Activated naive CD8-positive, alpha-beta T cell treated with anti-CD3 and anti-CD28 coated beads, Interleukin-2, amount 10 ng/mL, durations not matched to agents 7 days and 5 days (primary cell): ENCODE measurements around the gene SEPTIN7. TPM values are rescaled to one million over a fixed set of nuclear protein-coding genes. Genes with fewer than 3 reads are reported as not detected.
A peak's percentile ranks its signal among the peaks of the same experiment; 100 is the strongest.

Source experiments
- ATAC-seq: fragments of 150-1000 bp; cut with Tn5 transposase; one replicate; pipeline ENCODE4 v1.10.0; 2021; ENCODE audit warnings: low read depth, moderate library complexity
- POLR2A ChIA-PET: fragments of 350-600 bp; sonication (Branson Sonifier 250); formaldehyde crosslinking; loops from one replicate; lab custom pipeline; 2021; ENCODE audit warnings: antibody characterized with exemption; lab: Charles Lee
- DNase-seq: peaks from one replicate; pipeline ENCODE4 v3.0.0; 2021
- H3K27ac Mint-ChIP-seq: one replicate; pipeline ENCODE4 v1.8.0; 2022; ENCODE audit warnings: mild to moderate bottlenecking, mixed read lengths
- H3K27me3 Mint-ChIP-seq: one replicate; pipeline ENCODE4 v1.8.0; 2022; ENCODE audit warnings: mild to moderate bottlenecking, moderate library complexity, mixed read lengths
- H3K36me3 Mint-ChIP-seq: one replicate; pipeline ENCODE4 v1.8.0; 2021; ENCODE audit warnings: mild to moderate bottlenecking, mixed read lengths
- H3K4me1 Mint-ChIP-seq: one replicate; pipeline ENCODE4 v1.8.0; 2021; ENCODE audit warnings: mixed read lengths
- H3K4me3 Mint-ChIP-seq: one replicate; pipeline ENCODE4 v1.8.0; 2022; ENCODE audit warnings: mild to moderate bottlenecking, moderate library complexity, mixed read lengths
- H3K9me3 Mint-ChIP-seq: one replicate; pipeline ENCODE4 v1.8.0; 2021; ENCODE audit warnings: mixed read lengths
- total RNA-seq, 2 experiments: library from RNA; stranded (reverse); gene quantifications; one replicate each; pipeline ENCODE4 v1.2.3, GENCODE V29; 2021

SEPTIN7 gene
- total RNA-seq, 2 experiments from 2014 or later: 264 to 266 TPM

DNA sequence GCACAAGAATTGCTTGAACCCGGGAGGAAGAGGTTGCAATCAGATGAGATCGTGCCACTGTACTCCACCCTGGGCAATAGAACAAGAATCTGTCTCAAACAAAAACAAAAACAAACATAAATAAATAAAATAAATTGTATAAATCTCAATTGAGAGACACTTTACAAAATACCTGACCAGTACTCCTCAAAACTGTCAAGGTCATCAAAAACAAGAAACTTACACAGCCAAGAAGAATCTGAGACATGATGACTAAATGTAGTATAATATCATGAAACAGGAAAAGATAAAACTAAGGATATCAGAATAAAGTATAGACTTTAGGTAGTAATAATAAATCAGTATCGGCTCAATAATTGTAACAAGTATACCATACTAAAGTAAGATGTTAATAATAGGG, 26.9 kb upstream of the SEPTIN7 start:
- no peaks in the 10 kb centered on the region for H3K9me3 Mint-ChIP-seq
- no peaks in the 10 kb centered on the region for H3K4me1 Mint-ChIP-seq
- DNase-seq (no peak), ATAC-seq (no peak)
- no peaks in the 10 kb centered on the region for H3K36me3 Mint-ChIP-seq
- peaks cover 2% of the 10 kb centered on the region for H3K27me3 Mint-ChIP-seq
- POLR2A ChIA-PET: no interaction called here
- no peak overlapping the region for H3K27ac Mint-ChIP-seq
- H3K4me3 Mint-ChIP-seq: no peak overlapping the region

DNA sequence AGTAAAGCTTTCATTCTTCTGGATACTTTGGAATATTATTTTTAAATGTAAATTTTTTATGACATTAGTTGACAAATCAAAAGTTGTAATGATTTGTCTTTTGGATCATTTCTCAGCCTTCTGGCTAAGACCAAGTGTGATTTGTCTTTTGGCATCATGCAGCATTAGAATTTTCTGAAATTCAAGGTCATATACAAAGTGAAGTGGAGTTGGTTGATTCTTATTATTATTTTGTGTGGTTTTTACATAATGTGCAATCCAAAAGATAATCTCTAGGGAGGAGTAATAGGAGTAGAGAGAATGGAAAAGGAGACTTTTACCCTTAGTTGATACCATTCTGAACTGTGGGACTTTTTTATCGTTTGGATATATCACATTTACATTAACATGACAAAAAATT, 24.2 kb upstream of the SEPTIN7 start:
- no peaks in the 10 kb centered on the region for H3K36me3 Mint-ChIP-seq
- POLR2A ChIA-PET: no interaction called here

DNA sequence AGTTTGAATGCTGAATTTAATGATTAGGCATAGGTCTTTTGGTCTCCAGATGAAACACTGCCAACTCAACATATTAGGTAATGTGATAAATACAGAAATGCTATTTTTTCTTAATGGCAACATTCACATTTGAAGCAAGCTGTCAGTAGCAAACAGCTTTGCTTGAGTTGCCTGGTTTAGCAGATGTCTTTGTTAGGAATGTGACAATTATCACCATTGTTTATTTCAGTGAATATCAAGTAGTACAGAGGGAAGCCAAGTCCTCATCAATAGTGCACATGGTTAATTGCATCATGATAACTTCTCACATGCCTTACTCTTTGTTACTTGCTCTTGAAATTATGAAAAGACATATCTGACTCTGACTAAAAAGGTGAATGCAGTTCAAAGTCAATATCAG, 23.7 kb upstream of the SEPTIN7 start:
- DNase-seq (no peak), ATAC-seq (no peak)
- peaks cover 2% of the 10 kb centered on the region for H3K27me3 Mint-ChIP-seq
- no peaks in the 10 kb centered on the region for H3K9me3 Mint-ChIP-seq
- H3K36me3 Mint-ChIP-seq: no peaks in the 10 kb centered on the region
- POLR2A ChIA-PET: no interaction called here
- no peaks in the 10 kb centered on the region for H3K4me1 Mint-ChIP-seq
- no peak overlapping the region for H3K4me3 Mint-ChIP-seq
- no peak overlapping the region for H3K27ac Mint-ChIP-seq

More for the DNA sequence above, 24.2 kb upstream of the SEPTIN7 start:
- Mint-ChIP-seq H3K4me1 (no peaks in the 10 kb centered on the region), H3K4me3 (no peak overlapping the region), H3K27ac (no peak overlapping the region), H3K27me3 (peaks cover 2% of the 10 kb centered on the region), H3K9me3 (no peaks in the 10 kb centered on the region)
- ATAC-seq (no peak), DNase-seq (no peak)

DNA sequence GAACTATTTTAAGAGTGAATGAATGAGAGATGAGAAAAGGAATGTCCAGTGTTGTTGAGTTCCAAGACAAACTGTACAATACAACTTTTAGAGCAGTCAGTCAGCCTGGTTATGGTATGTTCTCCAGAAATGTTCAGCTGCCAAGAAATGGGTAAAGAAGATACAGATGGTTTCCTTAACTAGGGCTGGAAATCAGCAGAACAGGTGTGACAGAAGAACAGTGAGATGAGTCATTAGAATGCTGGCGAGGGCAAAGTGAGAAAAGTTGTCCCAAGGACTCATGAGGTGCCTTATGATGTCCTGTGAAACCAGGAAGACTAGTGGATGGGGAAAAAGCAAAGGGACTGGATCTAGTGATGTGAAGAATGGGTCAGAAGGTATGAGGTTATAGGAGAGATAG, 20.8 kb upstream of the SEPTIN7 start:
- POLR2A ChIA-PET: no interaction called here
- Mint-ChIP-seq H3K27me3 (peaks cover 2% of the 10 kb centered on the region), H3K4me1 (no peaks in the 10 kb centered on the region), H3K4me3 (no peak overlapping the region), H3K36me3 (no peaks in the 10 kb centered on the region), H3K27ac (no peak overlapping the region), H3K9me3 (no peaks in the 10 kb centered on the region)
- no peak for ATAC-seq
- DNase-seq: no peak

DNA sequence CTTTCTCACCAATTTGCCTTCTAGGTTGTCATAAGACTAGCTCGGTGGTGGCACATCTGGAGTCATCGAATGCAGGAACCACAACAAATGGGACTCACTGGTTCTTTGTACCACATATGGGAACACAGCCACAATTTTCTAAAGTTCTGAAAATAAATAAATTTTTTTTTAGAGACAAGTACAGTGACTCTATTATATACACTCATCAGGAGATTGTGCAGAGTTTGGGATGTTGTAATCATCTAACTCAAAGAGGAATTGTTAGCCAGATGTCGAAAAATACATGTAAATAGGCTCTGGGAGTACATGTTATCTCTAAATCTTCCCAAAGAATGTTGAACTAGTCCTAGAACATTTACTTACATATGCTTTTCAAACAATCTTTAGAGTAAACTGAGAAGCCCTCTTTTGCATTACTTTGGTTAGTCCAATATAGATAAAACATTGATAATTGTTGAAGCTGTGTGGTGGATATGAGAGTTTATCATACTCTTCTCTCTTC, 19.6 kb upstream of the SEPTIN7 start:
- no peak overlapping the region for H3K4me3 Mint-ChIP-seq
- peaks cover 1% of the 10 kb centered on the region for H3K36me3 Mint-ChIP-seq
- ATAC-seq: no peak
- no peak overlapping the region for H3K27ac Mint-ChIP-seq
- POLR2A ChIA-PET: no interaction called here
- H3K9me3 Mint-ChIP-seq: no peaks in the 10 kb centered on the region
- H3K4me1 Mint-ChIP-seq: no peaks in the 10 kb centered on the region
- no peaks in the 10 kb centered on the region for H3K27me3 Mint-ChIP-seq
- DNase-seq: no peak

DNA sequence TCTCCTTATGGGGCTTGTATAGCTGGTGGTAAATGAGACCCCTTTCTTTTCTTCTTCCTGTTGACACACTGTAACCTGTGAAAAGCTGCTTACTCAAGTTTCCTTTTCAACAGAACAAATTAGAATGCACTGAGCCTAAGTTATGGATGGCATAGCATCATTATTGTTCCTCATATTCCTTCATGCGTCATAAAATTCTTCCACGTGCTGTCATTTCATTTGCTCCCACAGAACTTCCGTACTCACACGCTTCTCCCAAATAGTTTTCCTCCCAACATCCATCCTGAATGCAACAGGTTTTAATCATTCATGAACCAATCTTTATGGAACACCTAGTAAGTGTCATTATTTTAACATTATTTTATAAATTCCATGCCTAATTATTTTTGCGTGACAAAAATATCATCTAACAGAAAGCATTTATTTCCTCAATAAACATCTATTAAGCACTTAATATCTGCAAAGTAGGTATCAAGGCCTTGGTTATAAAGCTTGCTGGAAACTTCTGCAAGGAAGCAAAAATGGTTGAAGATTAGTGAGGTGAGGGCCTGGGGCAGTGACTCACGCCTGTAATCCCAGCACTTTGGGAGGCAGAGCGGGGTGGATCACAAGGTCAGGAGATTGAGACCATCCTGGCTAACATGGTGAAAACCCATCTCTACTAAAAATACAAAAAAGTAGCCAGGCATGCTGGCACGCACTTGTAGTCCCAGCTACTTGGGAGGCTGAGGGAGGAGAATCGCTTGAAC, 18.9 kb upstream of the SEPTIN7 start:
- Mint-ChIP-seq H3K4me3 (no peak overlapping the region), H3K4me1 (no peaks in the 10 kb centered on the region), H3K27me3 (peaks cover 2% of the 10 kb centered on the region), H3K27ac (no peak overlapping the region), H3K9me3 (no peaks in the 10 kb centered on the region), H3K36me3 (peaks cover 1% of the 10 kb centered on the region)
- no peak for DNase-seq
- no peak for ATAC-seq
- POLR2A ChIA-PET: no interaction called here

DNA sequence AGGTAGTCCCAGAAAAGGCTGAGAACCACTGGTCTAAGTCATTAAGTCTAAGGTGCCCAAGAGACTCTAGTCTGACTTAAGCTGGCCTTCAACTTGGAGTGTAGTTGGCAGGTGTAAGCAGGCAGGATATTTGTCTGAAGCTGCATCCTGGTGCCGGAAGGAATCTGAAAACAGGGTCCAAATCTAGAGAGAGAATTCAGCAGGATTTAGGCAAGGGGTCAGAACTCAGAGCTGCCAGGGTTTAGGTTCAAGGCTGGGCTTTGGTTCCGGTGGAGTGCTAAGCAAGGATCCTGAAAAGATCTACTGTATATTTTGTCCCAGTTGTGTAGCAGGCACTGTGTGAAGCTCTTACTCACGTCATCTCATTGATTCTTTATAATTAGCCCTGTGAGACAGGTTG, 16.5 kb upstream of the SEPTIN7 start:
- Mint-ChIP-seq H3K9me3 (peaks cover 3% of the 10 kb centered on the region), H3K36me3 (peaks cover 4% of the 10 kb centered on the region), H3K4me1 (no peaks in the 10 kb centered on the region), H3K4me3 (no peak overlapping the region), H3K27ac (no peak overlapping the region), H3K27me3 (peaks cover 4% of the 10 kb centered on the region)
- POLR2A ChIA-PET: interaction anchor here (1.4 kb wide), 1 partner anchor 17 kb away, joined by 4 read pairs; the partner anchor contains the start of gene SEPTIN7
- DNase-seq (no peak), ATAC-seq (no peak)

DNA sequence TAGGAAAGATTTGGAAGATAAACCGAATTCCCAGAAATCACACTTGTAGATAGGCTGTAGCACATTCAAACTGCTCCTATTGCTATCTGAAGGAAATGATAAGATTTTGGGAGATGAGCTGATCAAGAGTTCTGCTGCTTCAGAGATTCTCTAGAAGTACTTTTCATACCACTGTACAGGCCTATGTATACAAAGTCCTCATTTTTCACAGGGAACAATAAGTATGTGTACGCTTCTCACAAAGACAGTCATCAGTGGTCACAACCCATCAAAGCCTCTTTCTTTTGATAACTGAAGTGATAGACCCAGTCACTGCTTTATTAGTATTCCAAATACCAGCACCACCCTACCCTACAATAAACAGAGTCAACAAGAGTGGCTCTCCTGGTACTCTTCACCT, 15.6 kb upstream of the SEPTIN7 start:
- POLR2A ChIA-PET: interaction anchor here (1.4 kb wide), 1 partner anchor 16 kb away, joined by 4 read pairs; the partner anchor contains the start of gene SEPTIN7
- Mint-ChIP-seq H3K27ac (no peak overlapping the region), H3K27me3 (peaks cover 7% of the 10 kb centered on the region), H3K4me3 (no peak overlapping the region), H3K9me3 (peaks cover 7% of the 10 kb centered on the region), H3K4me1 (no peaks in the 10 kb centered on the region), H3K36me3 (peaks cover 7% of the 10 kb centered on the region)
- ATAC-seq (no peak), DNase-seq (no peak)

DNA sequence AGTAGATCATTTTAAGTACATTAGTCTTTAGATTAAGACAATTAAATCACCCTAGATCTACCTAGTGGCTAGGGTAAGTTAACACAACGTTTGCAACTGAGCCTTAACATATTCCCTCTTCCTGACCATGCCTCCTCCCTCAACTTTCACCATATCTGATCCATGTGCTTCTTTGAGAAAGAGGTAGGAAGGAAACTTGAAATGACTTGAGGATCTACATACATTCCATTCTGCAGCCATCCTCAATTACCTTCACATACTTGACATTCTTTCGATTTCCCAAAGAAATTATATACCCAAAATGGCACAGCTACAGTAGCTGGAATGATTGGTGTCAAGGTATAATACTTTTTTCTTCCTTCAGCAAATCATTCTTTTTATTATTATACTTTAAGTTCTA, 12.9 kb upstream of the SEPTIN7 start:
- Mint-ChIP-seq H3K4me3 (no peak overlapping the region), H3K4me1 (no peaks in the 10 kb centered on the region)
- POLR2A ChIA-PET: interaction anchor here (1.2 kb wide), 1 partner anchor 13 kb away, joined by 3 read pairs; the partner anchor contains the start of gene SEPTIN7

DNA sequence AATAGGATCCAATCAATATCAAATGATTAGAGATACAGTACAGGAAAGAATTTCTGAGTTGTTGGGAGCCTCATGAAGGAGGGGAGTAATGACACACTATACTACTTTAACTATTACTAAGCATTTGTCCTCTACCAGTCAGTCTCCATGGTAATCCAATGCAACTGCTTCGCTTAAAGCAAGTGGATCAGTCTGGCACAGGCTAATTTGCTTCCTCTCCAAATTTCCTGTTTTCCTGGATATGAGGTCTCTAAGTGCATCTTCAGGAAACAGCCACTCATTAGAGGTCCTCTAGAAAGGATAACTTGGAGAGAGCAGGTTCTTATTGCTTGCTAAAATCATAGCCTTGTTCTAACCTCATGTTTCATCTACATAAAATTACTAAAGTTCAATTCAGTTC, 8.4 kb upstream of the SEPTIN7 start:
- Mint-ChIP-seq H3K27me3 (peaks cover 7% of the 10 kb centered on the region), H3K36me3 (peaks cover 18% of the 10 kb centered on the region), H3K27ac (no peak overlapping the region)

More for the DNA sequence above, 12.9 kb upstream of the SEPTIN7 start:
- peaks cover 12% of the 10 kb centered on the region for H3K36me3 Mint-ChIP-seq
- H3K27ac Mint-ChIP-seq: no peak overlapping the region
- H3K27me3 Mint-ChIP-seq: peaks cover 7% of the 10 kb centered on the region
- H3K9me3 Mint-ChIP-seq: peaks cover 9% of the 10 kb centered on the region
- ATAC-seq (no peak), DNase-seq (no peak)

DNA sequence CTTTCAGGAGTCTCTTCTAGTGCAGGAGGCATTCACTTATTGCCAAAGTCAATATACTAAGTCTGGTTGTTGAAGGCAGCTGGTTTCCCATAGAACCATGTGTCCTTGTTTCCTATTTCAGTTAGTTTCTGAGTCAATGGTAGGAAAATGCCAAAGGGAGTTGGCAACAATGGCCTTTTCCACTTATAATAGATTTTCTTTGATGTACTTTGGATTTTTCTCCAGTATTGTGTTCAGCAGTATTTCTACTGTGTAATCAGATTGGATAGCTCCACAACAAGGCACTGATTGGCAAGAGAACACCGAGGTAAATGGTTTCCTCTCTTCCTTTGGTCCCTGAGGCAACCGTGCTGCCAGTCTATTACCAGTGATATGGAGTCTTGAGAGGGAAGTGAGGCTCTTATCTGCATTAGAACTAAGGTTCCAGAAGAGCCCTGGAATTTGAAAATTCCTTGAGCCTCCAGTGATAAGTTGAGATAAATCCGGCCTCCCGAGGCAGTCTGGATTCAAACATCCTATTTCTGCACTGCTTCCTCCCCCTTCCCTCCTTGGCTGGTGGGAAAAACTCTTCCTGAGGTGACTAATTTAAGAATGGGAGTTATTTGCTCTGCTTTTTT, 7.9 kb upstream of the SEPTIN7 start:
- H3K4me3 Mint-ChIP-seq: no peak overlapping the region
- ATAC-seq (no peak), DNase-seq (no peak)
- POLR2A ChIA-PET: no interaction called here
- H3K36me3 Mint-ChIP-seq: peaks cover 18% of the 10 kb centered on the region
- peaks cover 2% of the 10 kb centered on the region for H3K4me1 Mint-ChIP-seq
- H3K27ac Mint-ChIP-seq: no peak overlapping the region
- peaks cover 7% of the 10 kb centered on the region for H3K27me3 Mint-ChIP-seq
- peaks cover 12% of the 10 kb centered on the region for H3K9me3 Mint-ChIP-seq

More for the DNA sequence above, 8.4 kb upstream of the SEPTIN7 start:
- no peak for ATAC-seq
- POLR2A ChIA-PET: no interaction called here
- DNase-seq: no peak
- Mint-ChIP-seq H3K4me3 (no peak overlapping the region), H3K9me3 (peaks cover 12% of the 10 kb centered on the region), H3K4me1 (no peaks in the 10 kb centered on the region)

DNA sequence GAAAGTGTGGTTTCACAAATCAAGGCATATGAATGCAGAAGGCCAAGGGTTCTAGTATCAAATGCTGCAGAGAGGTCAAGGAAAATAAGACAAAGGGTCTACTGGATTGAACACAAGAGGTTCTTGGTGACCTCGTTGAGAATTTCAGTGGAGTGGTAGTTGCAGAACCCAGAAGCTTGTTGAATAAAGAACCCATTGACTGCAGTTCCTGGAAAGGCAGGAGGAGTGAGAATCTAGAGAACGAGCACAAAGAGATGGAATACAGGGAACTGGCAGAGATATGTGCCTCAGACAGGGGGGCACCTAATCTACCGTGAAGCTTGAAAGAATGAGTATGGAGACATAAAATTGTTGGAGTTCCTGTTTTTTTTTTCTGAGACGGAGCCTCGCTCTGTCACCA, 3.5 kb upstream of the SEPTIN7 start:
- Mint-ChIP-seq H3K4me1 (peaks cover 6% of the 10 kb centered on the region), H3K27ac (no peak overlapping the region), H3K36me3 (peaks cover 10% of the 10 kb centered on the region), H3K9me3 (peaks cover 3% of the 10 kb centered on the region), H3K4me3 (no peak overlapping the region), H3K27me3 (peaks cover 2% of the 10 kb centered on the region)
- ATAC-seq: no peak
- POLR2A ChIA-PET: no interaction called here
- no peak for DNase-seq

DNA sequence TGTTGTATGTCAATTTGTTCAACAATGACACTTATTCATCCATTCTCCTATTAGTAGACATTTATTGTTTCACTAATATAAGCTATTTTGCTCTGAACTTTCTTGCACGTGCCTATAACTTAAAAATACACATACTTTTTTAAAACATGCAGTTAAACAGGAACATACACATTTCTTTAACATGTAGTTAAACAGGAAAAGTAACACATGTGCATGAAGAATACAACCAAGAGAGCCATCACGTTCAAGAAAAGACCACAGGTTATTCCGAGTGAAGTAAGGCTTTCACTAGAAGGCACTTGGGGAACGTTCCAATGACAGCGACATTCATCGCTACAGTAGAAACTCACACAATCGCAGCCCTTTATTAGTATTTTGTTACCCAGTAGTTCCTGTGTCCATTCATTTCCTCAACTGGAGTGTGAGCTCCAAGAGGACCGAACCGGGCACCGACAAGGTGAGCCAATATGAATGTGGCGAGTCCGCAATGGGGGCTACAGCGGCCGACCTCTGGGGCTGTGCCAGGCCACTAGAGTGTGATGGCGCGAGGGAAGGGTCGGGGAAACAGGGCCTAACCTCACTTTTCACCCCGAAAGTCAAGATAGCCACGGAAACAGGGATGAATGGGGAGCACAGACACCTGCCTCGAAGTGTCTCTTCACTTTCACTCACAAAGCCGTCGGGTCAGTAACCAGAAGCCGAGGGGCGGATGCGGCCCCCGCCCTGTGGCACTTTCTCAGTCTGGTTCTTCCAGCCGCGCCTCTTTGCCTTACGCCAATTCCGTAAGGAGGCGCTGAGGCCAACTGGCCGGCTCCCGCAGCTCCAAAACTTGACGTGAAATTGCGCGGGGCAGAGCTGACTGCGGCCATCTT, 775 bp upstream of the SEPTIN7 start:
- Mint-ChIP-seq H3K4me1 (peaks cover 24% of the 10 kb centered on the region), H3K27me3 (no peaks in the 10 kb centered on the region), H3K27ac (peak overlapping the region; percentile 98), H3K9me3 (no peaks in the 10 kb centered on the region), H3K4me3 (peak overlapping the region; percentile 94), H3K36me3 (peaks cover 17% of the 10 kb centered on the region)
- peak; percentile 85 for DNase-seq
- POLR2A ChIA-PET: interaction anchor here (0.6 to 4.1 kb wide), 25 partner anchors 9 to 1374 kb away, joined by 3 to 76 read pairs (median 4); partner anchors contain the start of gene HERPUD2
- peak; percentile 57 for ATAC-seq
